Keratinocyte (primary cell): ENCODE results near the gene SP5.

ENCODE experiments used
- CTCF ChIP-seq, 3 experiments: IDR thresholded peaks in 1 of 3; conservative IDR thresholded peaks in 1 of 3; optimal IDR thresholded peaks in 1 of 3; 2 replicates in 2 of 3; 3 replicates in 1 of 3; pipeline versions ENCODE3 to v1.5.1; 2011; ENCODE audit warnings: low read length in 3 of 3, mild to moderate bottlenecking in 3 of 3, moderate library complexity in 2 of 3, control low read depth in 1 of 3, inconsistent platforms in 1 of 3; ENCODE audit not compliant: insufficient read depth in 2 of 3; ENCODE audit errors: extremely low read depth in 1 of 3
- EZH2 ChIP-seq: IDR thresholded peaks from one replicate; pipeline ENCODE4 v1.6.1; 2012; ENCODE audit warnings: inconsistent platforms, mild to moderate bottlenecking, low read length, moderate library complexity

- TF ChIP-seq CTCF (optimal IDR thresholded peaks at IDR 0.05 in 1 of 3, IDR thresholded peaks at IDR 0.05 in 1 of 3, conservative IDR thresholded peaks at IDR 0.05 in 1 of 3; ENCODE audit: extremely low read depth in 1 of 3, insufficient read depth in 2 of 3, low read length in 3 of 3), result no peak
- no peak for TF ChIP-seq EZH2
Measured at GRCh38 chr2:170742896-170743529, 27.9 kb downstream of the SP5 start.
